HuH-7.5 (cell line): ENCODE results near the gene VAV3.

Experiments used
- DNase-seq: peaks from one replicate; pipeline ENCODE4 v3.0.0; 2011; ENCODE audit warnings: low spot score

The VAV3 gene

DNA sequence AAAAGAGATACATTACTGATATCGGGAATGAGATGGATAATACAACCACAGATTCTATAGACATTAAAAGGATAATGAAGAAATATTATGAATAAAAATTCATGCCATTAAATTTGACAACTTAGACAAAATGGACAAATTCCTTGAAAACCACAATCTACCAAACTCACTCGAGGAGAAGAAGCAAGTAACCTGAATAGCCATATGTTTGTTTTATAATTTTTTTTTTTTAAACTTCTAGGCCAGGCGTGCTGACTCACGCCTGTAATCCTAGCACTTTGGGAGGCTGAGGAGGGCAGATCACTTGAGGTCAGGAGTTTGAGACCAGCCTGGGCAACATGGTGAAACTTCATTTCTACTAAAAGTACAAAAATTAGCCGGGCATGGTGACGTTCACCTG, 327.9 kb downstream of the VAV3 start:
- DNase-seq = no peak

DNA sequence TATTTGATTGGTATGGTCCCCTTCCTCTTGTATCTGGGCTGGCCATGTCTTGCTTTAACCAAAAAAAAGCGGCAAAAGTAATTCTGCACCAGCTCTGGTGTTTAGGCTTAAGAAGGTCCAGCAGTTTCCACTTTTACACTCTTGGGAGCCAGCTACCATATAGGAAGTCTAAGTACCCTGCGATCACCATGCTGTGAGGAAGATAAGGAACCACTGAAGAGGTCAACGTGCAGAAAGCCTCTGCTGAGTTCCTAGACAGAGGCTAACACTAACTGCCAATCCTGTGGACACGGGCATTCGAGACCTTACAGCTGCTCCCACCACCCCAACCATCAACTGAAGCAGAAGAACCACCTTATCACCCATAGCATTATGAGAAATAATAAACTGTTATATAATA, 331.4 kb downstream of the VAV3 start:
- no peak for DNase-seq

DNA sequence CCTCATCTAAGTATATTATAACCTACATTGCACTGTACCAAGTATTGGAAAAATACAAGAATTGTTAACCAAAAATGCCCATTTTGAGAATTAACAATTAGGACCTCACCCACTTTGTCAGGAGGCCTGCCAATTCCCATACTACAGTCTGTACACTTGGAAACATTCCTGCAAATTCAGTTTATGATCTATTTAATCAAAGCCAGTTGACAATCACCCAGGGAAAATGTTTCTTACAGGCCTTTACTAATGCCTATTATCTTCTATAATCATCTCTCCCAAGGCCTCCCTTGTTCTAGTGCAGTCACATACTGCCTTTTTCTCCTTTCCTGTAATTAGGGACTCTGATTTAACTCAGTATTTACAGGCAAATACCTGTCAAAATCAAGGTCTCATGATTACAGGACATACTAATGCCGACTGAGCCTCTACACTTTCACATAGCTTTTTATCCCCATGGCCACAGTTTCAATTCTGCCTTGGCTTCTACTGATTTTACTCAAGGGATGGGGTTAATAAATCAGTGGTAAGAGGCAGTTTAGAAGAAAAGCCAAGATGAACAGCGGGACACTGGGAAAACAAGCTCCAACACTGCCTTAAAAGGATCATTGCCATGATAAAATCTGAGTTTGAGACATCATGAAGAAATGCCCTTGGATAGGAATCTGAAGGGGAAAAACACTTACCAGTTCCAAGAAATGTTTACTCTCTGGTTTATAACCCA, 338.7 kb downstream of the VAV3 start:
- DNase-seq = no peak

DNA sequence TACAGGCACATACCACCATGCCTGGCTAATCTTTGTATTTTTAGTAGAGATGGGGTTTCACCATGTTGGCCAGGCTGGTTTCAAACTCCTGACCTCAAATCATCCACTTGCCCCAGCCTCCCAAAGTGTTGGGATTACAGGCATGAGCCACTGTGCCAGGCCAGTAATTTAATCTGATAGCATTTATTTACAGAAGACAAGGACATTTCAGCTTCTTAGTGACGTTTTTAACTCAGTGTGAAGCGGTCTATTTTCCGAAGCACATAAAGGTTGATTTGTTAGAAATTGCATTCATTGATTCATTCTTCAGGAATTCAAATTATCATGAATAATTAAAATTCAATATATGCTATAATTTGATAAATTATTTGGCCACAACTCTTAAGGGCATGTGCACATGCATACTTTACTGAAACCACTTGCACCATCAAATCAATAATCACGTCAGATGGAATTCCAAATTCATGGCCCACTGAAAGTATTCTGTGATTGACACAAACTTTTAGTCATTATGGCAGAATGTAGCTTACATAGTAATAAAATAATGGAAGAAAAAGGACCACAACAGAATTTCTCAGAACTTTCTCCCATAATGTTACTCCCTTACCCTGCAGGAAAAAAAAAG, 339.5 kb downstream of the VAV3 start:
- DNase-seq = no peak

DNA sequence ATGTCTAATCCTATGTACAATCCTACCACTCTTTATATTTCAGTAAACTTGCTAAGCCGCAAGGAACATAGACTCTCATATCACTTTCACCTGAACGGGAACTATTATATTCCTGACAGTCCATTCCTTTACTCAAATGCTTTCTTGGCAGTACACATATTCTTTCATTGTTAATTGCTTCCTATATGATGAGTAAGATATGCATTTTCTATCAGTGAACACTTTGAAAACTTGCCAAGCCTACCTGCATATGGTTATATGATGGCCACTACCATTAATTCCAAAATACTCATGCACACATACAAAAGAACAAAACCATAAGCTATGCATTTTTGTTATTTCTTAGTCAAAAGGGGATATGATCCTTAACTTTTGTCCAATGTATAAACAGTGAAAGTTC, 341.5 kb downstream of the VAV3 start:
- no peak for DNase-seq

DNA sequence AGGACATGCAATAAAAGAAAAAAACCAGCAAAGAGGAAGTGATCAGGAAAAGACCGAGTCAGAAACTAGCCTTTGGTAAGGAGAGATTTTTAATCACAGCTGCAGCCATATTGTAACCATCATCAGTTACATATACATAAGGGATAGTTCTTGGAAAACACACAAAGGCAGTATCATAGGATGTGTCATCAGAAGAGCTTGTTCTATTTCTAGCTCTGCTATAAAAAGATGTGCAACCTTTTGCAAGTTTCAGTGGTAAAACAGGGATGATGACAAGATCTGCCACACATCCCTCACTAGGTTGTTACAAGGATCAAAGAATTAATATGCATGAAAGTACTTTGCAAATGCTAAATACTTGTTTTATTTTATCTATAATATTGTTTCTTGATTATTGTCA, 342.0 kb downstream of the VAV3 start:
- DNase-seq = no peak

DNA sequence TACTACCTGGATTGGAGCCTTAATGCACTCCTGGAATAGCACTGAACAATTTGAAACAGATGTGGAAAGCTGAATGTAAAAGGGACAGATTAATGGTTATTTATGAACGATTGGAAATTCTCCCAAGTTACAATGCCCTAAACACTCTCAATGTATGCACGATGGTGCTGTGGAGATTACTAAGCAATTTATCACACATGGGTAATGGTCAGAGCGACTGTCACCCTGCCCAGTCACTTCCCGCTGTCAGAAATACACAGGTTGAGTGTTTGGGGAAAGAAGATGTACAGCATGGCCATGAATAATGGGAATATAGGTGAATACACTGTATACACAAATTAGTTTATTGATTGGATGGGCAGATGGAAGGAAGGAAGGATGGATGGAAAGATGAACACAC, 342.4 kb downstream of the VAV3 start:
- no peak for DNase-seq

DNA sequence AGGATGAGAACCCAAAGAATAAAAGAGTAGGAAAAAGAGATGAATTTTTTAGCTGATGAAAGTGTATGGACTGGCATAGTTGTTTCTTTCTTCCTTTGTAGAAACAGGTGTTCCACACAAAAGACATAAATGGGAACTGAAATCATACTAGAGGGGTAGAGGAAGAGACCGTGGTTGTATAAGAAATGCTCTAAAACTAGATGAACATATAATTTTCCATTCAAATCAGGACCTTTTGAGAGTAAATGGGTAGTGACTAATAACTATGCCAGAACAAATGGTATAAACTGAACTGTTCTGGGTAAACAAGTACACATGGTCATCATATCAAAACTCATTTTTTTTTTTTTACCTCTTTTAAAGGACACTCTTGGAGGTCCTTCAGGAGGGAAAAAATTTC, 344.2 kb downstream of the VAV3 start:
- no peak for DNase-seq

DNA sequence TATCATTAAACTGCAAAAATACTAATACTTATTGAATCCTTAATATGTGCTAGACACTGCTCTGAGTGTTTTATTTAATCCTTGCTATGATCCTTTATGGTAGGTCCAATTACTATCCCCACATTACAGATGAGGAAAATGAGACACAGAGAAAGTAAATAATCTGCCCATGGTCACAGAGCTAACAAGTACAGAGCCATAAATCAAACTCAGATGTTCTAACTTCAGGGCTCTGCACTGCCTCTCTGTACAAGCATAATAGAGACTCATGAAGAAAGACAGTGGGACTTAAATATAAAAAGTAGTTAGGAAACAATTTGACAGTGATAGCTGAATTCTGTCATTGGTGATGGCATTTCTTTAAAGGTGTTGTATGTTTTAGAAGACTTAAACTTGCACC, 346.4 kb downstream of the VAV3 start:
- DNase-seq = no peak

DNA sequence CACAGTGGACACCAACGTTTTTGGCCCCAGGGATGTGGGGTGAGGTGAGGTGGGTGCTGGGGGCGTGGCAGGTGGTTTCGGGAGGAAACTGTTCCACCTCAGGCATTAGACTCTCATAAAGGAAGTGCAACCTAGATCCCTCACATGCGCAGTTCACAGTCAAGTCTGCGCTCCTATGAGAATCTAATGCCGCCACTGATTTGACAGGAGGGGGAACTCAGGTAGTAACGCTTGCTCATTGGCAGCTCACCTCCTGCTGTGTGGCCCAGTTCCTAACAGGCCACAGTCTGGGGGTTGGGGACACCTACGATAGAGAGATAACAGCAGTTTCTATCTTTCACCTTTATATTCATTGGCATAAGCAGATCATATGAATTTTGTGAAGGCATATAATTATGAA, 347.1 kb downstream of the VAV3 start:
- no peak for DNase-seq

DNA sequence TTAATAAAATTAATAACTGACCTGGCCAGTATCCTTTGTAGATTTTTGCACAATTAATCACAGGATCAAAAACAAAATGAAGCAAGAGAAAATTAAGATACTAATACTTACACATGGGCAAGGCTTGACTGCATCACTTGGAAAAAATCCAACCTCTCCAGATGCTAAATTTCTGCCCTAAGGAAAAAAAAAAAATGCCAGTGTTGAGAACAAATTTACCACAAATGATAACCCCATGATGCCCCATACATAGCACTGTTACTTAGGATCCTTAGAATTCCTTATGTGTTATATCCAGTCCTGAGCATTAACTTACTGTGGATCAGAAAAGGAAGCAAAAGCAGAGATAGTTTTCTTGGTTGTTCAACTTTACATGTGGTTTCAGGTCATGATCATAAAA, 347.5 kb downstream of the VAV3 start:
- DNase-seq = no peak

DNA sequence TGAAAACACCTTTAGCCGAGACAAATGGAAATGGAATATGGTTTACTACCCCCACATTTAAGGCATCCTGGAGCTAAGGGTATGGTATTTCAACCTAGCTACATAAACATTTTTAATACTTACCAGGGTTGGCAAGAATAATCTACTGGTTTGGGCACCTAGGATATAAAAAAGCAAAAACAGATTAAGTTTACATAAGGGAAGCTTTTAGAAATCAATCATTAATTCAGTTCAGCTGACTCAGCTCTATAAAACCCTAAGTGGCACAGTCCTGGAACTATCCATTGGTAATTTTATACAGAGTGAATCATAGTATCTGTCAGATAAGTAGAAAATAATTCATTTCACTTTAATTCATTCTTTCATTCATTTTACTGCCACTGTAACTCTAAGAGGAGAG, 355.2 kb downstream of the VAV3 start:
- DNase-seq = no peak

DNA sequence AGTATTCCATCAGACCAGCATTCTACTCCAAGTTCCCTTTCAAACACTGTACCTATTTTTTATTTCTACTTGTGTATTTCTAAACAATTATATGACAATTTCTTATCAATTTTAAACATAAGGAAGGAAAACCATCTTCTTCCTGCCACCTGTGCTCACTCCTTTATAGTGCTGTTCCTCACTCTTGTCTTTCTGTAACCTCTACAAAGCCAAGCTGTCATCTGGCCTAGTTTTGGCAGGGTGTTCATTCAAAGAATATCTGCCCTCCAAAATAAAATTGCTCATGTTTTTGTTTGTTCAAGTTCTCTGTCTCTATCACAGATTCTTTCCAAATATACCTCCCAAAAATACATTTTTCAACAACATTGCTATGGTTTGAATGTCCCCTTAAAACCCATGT, 360.2 kb downstream of the VAV3 start:
- no peak for DNase-seq

DNA sequence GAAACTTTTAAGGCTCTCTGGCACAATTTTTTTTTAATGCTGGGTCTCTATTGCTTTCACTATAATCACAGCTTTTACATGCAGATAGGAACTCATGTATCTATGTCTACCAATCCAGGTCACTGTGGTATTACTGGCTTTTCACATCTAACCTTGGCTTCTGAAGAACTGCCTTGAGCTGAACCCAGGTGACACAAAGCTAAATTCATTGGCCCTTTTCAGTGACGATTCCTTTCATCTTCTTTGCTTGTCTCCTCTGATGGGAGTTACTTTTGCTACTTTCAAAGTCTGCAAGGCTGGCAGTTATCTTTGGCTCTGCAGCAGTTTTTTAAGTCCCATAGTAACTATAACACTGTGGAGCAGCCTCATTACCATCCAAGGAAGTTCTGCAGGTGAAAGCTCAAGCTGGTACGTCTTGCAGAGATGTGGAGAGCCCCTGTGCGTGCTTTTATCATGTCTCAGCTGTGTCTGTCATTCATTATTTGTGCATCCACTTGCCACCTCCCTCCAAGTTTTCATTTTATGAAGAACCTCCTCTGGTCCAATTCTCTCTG, 364.3 kb downstream of the VAV3 start:
- DNase-seq = no peak

DNA sequence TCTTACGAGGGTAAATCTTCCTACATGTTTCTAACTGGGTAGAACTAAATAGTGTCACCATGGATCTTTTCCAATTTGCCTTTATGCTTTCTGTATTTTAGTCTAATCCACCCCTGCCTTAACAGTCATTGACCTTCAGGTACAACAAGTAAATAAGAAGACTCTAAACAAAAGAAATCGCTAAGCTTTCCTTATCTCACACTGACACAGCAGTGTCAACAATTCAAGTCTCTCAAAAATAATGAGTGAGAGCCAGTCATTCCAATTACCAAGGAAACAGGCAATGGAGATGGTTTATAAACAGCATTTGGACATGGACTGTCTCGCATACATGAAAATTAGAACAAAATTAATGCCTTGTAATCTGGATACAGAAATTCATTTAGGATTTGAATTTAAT, 365.8 kb downstream of the VAV3 start:
- DNase-seq = no peak

DNA sequence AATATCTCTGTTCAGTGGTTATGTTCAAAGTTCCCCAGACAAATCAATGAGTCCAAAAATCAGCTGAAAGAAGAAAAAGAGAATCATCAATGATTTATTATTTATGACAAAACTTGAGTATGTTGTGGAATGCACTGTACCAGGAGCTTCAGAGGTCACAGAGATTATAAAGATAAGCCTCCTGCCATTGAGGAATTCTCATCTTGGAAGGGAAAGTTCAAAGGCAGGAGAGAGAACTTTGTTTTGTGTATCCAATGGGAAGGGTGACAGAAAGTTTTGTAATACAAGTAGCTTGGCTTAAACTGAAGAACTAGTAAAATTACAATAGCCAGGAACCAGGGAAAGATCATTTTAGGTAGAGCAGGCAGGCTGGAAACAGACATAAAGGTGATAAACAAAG, 367.7 kb downstream of the VAV3 start:
- no peak for DNase-seq

DNA sequence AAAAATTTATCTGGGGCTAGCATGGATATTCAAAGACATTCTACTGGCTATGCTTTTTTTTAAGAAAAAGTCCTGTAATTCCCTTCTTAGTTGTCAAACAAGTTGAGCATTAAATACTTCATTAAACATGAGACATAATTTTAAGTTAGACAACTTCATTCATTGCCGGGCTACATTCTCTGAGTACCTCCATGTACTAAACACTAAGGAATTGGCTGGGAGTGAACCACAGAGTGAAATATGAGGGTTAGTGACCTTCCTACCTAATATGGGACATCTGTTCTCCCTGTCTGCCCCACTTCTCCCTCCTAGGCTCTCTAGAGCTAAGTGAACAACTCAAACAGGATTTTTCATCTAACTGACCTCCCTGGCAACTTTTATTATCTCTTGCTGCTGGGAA, 370.4 kb downstream of the VAV3 start:
- no peak for DNase-seq

DNA sequence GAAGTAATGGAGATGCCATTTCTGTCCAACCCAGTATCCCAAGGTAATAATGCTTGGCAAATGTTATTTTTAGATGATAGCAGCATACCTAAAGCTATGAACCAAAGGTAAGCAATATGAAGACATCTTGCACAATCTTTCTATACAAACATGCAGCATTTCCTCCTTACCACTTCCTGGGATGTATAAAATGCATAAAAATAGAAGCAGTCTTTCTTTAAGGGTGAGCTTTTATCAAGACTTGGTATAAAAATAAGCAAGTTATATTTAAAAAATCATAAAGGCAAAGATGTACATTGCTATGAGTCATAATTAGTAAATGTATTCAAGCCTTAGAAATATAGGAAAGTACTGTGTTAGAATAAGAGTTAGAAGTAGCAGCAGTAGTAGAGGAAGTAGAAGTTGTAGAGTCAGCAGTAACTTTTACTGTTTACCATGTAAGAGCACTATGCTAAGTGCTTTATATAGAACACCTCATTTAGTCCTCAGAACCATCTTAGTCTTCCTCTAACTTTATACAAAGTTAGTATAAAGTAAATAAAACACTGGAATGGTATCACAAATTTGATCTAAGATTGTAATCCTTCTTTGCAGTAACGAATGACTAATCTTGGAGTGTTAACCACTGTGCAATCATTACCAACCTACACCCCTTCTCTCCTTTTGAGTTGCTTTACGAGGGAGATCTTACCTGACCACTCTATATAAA, 371.3 kb downstream of the VAV3 start:
- DNase-seq = no peak

DNA sequence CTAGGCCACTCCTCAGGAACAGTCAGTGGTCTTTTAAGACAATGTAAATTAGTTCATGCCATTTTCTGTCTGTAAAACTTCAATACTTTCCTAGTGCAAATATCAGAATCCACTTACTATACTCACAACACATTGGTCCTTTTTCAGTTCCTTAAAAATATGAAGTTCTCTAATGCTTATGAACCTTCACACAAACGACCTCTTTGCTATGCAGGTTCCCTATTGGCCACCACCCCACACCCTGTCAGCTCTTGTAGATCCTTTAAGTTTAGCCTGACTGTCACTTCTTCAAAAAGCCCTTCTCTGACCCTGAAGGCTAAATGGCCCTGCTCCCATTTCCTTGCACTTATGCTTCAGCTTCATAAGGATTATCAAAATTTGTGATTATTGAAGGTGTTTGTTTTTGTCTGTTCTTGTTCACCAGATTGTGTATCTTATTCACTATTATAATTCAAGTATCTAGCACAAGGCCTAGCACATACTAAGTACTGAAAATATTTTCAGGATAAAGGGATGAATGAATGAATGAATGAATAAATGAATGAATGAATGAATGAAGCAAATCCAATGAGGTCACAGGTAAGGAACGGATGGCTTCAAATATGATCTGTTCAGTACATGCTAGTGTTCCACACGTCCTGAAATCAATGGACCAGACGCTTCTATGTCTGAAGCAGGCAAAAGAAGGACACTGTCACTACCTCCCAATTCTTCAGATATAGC, 373.9 kb downstream of the VAV3 start:
- DNase-seq = no peak

DNA sequence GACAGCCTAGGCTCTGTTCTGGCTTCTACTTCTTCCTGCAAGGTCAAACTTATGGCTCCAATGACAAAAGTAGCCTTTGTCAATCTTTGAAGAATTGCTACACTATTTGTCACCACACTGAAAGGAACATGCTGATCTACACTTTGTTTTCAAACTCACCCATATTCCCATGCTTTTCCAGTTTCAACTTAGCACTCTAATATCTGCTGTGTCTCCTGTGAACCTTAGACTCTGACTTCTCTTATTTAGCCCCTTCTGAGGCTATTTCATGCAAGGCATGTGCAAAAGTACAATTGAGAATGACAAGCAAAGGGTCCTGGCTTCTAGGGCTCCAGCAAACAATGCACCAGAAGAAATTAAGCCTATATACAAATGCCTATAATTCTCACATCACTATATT, 374.9 kb downstream of the VAV3 start:
- DNase-seq = no peak

DNA sequence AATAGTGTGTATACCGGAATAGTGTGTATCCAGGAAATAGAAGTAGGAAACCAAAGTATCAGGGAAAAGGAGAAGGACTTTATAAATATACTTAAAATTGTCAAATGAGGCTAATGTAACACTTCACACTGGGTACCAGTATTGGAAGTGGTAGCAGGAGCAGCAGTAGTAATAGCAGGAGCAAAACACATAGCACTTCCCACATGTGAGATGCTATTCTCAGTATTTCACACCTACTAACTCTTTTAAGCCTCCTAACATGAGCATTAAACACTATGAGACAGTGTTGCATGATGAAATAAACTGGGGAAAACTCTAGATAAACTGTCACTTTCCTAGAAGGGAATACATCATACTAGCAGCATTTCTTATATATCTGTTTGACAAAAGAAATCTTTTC, 376.7 kb downstream of the VAV3 start:
- DNase-seq = no peak

DNA sequence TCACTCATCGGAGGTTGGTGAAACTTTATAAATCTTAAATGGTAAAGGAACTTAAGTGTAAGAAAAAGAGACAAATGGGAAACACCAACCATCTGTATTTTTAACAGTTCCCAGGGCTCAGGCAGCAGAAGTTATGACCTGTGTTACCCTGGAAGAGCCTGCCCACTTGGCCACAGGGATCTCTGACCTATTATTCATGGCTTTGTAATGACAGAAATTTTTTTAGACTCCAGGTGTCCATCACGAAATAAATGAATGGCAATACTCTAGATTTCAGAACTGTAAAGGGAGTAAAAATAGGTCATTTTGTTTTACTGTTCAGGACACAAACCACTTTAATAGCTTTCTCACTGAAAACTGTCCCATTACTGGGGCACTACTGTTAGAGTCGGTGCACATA, 389.8 kb downstream of the VAV3 start:
- no peak for DNase-seq

DNA sequence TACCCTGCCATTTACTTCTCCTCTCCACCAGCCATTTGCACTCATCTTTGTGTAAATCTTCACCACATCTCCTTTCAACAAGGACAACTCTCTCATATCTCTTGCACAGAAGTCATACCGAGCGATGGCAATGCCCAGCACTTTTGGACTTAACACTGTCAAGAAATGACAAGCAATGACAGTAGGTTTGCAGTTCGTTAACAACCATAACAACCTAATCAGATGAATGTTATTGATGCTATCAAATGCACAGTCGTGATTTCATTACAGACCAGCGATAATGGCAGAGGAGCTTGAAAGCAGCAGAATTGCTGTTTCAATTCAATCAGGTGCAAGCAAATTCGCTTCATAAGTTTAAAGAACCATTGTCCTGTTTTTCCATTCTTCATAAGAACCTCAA, 390.9 kb downstream of the VAV3 start:
- no peak for DNase-seq
